Erythroblast (primary cell): ENCODE results near the gene SIK3.

Experiments used
- GATA1 ChIP-seq: IDR thresholded peaks from 2 replicates; pipeline ENCODE4 v1.6.1; 2011; ENCODE audit warnings: low read depth, mild to moderate bottlenecking, control low read depth, low read length, moderate library complexity
- POLR2A ChIP-seq: IDR thresholded peaks from 2 replicates; pipeline ENCODE4 v1.6.1; 2011; ENCODE audit warnings: mild to moderate bottlenecking, low read length

GRCh38 chr11:117117681-117118080 is 19.5 kb upstream of the SIK3 start:
- no peak for TF ChIP-seq POLR2A
- no peak for TF ChIP-seq GATA1
